ENCODE measurements around the gene VPS18. TPM values are rescaled to one million over a fixed set of nuclear protein-coding genes. Genes with fewer than 3 reads are reported as not detected.
A peak's percentile ranks its signal among the peaks of the same experiment; 100 is the strongest.

The VPS18 gene
- total and polyA plus RNA-seq, 2 experiments from 2014 or later, result 5.9 to 42.5 TPM

GRCh38 chr15:40925863-40926658 lies 31.8 kb downstream of the VPS18 start:
- Histone ChIP-seq H3K36me3 (ENCODE audit: insufficient read depth) (no peaks in the 10 kb centered on the region), H3K9me2 (ENCODE audit: insufficient read depth) (no peaks in the 10 kb centered on the region), H3K4me3 (peak overlapping the region; percentile 88), H4K20me1 (replicated peaks; ENCODE audit: insufficient read depth) (peaks cover 7% of the 10 kb centered on the region; the same call in 1 of the 2 replicates), H3K4me2 (peak overlapping the region; percentile 99), H3K79me2 (replicated peaks; ENCODE audit: insufficient read depth) (no peaks in the 10 kb centered on the region), H3K27me3 (ENCODE audit: insufficient read depth) (peaks cover 100% of the 10 kb centered on the region), H3K4me1 (ENCODE audit: insufficient read depth) (peaks cover 22% of the 10 kb centered on the region), H3K27ac (ENCODE audit: low read depth) (no peak overlapping the region), H2AFZ (peak overlapping the region; percentile 93), H3F3A (replicated peaks; ENCODE audit: low read depth) (peaks cover 14% of the 10 kb centered on the region)
- Mint-ChIP-seq H3K9me3 (no peaks in the 10 kb centered on the region; the same call in 2 of the 3 replicates), H3K4me1 (peaks cover 28% of the 10 kb centered on the region), H3K36me3 (ENCODE audit: low read depth) (no peaks in the 10 kb centered on the region; the same call in 2 of the 3 replicates), H3K27ac (no peak overlapping the region), H3K4me3 (peak overlapping the region; percentile 67), H3K27me3 (ENCODE audit: insufficient read depth, low read depth, poor library complexity) (peaks cover 94% of the 10 kb centered on the region)
- ATAC-seq (peak; percentile 13), DNase-seq (ENCODE audit: low spot score) (peak; percentile 78)
- no peak for TF ChIP-seq JUNB (IDR thresholded peaks at IDR 0.05; ENCODE audit: unreplicated experiment)
- peak; percentile 43 for TF ChIP-seq EZH2phosphoT487 (IDR thresholded peaks at IDR 0.05; ENCODE audit: unreplicated experiment)
- TF ChIP-seq NANOG (IDR thresholded peaks at IDR 0.05; ENCODE audit: borderline replicate concordance), result no peak
- TF ChIP-seq EZH2 (IDR thresholded peaks at IDR 0.05; ENCODE audit: low read depth, unreplicated experiment), result peak; percentile 89
- TF ChIP-seq CTCF (conservative IDR thresholded peaks at IDR 0.05; ENCODE audit: low read depth in 2 of 2), result 0 out of 4 replicates have a peak, but pooled peaks of 1 of the 2 experiments have one; percentile 0
- no peak for TF ChIP-seq POLR2AphosphoS5 (IDR thresholded peaks at IDR 0.05; ENCODE audit: low read depth)

GRCh38 chr15:40926659-40927494 lies 32.6 kb downstream of the VPS18 start:
- peaks cover 100% of the 10 kb centered on the region for H3K27me3 Mint-ChIP-seq (ENCODE audit: insufficient read depth, low read depth, poor library complexity)
- no peak for ATAC-seq
- Histone ChIP-seq H3K27me3 (ENCODE audit: insufficient read depth) (peaks cover 100% of the 10 kb centered on the region), H2AFZ (peak overlapping the region; percentile 93), H3K9me2 (ENCODE audit: insufficient read depth) (no peaks in the 10 kb centered on the region), H3K36me3 (ENCODE audit: insufficient read depth) (no peaks in the 10 kb centered on the region), H3K79me2 (replicated peaks; ENCODE audit: insufficient read depth) (no peaks in the 10 kb centered on the region), H3K4me3 (peak overlapping the region; percentile 88), H3K27ac (ENCODE audit: low read depth) (no peak overlapping the region), H4K20me1 (replicated peaks; ENCODE audit: insufficient read depth) (peaks cover 16% of the 10 kb centered on the region; the same call in 1 of the 2 replicates), H3F3A (replicated peaks; ENCODE audit: low read depth) (peaks cover 18% of the 10 kb centered on the region), H3K4me2 (peak overlapping the region; percentile 99), H3K4me1 (ENCODE audit: insufficient read depth) (peaks cover 23% of the 10 kb centered on the region)
- no peaks in the 10 kb centered on the region; the same call in 2 of the 3 replicates for H3K9me3 Mint-ChIP-seq
- H3K4me1 Mint-ChIP-seq, result peaks cover 35% of the 10 kb centered on the region
- no peaks in the 10 kb centered on the region; the same call in 2 of the 3 replicates for H3K36me3 Mint-ChIP-seq (ENCODE audit: low read depth)
- peak overlapping the region; percentile 67 for H3K4me3 Mint-ChIP-seq
- TF ChIP-seq ETS1 (IDR thresholded peaks at IDR 0.05) (no peak), EZH2 (IDR thresholded peaks at IDR 0.05; ENCODE audit: low read depth, unreplicated experiment) (peak; percentile 94), EZH2phosphoT487 (IDR thresholded peaks at IDR 0.05; ENCODE audit: unreplicated experiment) (peak; percentile 61), ZNF114 (CRISPR knock-in tag; IDR thresholded peaks at IDR 0.05) (no peak), REST (IDR thresholded peaks at IDR 0.05; ENCODE audit: unreplicated experiment) (no peak), JUNB (IDR thresholded peaks at IDR 0.05; ENCODE audit: unreplicated experiment) (no peak)
- DNase-seq (ENCODE audit: low spot score), result peak; percentile 64
- H3K27ac Mint-ChIP-seq, result no peak overlapping the region
